HG03571 (cell line): ENCODE measurements around the gene KRT20.
"Not testable (repeated sequence)": the region's sequence is repeated elsewhere in the genome, so short reads cannot be mapped to it uniquely, and the experiment has no call there.

ENCODE experiments used
- ATAC-seq: cut with Tn5 transposase; IDR thresholded peaks from one replicate; pipeline ENCODE4 v1.9.1; 2021; ENCODE audit not compliant: unreplicated experiment

Gene KRT20, protein sequence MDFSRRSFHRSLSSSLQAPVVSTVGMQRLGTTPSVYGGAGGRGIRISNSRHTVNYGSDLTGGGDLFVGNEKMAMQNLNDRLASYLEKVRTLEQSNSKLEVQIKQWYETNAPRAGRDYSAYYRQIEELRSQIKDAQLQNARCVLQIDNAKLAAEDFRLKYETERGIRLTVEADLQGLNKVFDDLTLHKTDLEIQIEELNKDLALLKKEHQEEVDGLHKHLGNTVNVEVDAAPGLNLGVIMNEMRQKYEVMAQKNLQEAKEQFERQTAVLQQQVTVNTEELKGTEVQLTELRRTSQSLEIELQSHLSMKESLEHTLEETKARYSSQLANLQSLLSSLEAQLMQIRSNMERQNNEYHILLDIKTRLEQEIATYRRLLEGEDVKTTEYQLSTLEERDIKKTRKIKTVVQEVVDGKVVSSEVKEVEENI

GRCh38 chr17:40884708-40885512 lies at the start of gene KRT20:
TSS of gene KRT20 (minus strand) at chr17:40885242. CDS start at chr17:40885185, 57 bp downstream.
- ATAC-seq = no peak

DNA sequence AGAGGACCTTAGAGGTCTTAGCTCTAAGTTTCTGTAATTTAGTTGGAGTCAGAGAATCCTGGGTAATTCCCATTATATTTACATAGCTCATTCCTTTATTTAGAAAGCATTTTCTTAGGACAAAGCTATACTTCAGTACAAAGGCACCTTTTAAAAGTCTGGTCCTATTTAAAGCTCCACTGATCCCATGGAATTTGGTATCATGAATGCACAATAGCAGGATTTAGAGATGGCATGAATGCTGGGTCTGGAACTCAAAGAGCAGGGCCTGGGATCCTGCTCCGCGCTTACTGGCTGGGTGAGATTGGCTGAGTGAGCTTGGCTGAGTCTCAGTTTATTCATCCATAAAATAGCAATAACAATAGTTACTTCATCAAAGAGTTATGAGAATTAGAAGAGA lies 47.6 kb upstream of the KRT20 start:
- no peak for ATAC-seq

- no peak for ATAC-seq
Observed at GRCh38 chr17:40931311-40931710, 46.3 kb upstream of the KRT20 start.

- no peak for ATAC-seq
Observed at GRCh38 chr17:40926341-40926740, 41.3 kb upstream of the KRT20 start.

GRCh38 chr17:40922239-40922638 lies 37.2 kb upstream of the KRT20 start:
- ATAC-seq = no peak

- no peak for ATAC-seq
Observed at GRCh38 chr17:40921026-40921425, 36.0 kb upstream of the KRT20 start.

GRCh38 chr17:40917116-40917515 lies 32.1 kb upstream of the KRT20 start:
- ATAC-seq = not testable (repeated sequence)

GRCh38 chr17:40916366-40916765 lies 31.3 kb upstream of the KRT20 start:
- ATAC-seq = no peak

DNA sequence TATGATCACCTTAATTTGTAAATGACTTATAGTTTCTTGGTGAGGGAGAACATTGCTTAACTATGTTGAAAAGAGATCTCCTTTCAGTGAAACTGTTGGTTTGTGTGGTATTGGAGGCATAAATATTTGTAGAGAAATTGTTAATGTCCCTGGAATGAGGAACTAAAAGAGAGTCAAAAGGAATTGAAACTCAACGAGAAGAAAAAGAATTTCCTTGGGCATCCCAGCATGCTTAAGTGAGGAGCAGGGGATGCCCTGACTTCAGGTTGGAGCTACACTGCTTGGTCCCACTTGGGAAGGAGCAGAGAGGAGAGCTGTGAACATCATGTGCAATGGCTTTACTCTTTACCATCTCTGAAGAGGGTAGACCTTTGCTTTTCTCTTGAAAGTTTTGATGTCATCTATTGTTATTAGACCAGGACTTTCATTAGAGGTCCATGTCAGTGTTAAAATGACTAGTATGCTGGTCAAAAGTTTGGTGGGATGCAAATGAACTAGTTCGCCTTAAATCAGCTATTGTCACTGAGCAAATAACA lies 30.7 kb upstream of the KRT20 start:
- no peak for ATAC-seq

DNA sequence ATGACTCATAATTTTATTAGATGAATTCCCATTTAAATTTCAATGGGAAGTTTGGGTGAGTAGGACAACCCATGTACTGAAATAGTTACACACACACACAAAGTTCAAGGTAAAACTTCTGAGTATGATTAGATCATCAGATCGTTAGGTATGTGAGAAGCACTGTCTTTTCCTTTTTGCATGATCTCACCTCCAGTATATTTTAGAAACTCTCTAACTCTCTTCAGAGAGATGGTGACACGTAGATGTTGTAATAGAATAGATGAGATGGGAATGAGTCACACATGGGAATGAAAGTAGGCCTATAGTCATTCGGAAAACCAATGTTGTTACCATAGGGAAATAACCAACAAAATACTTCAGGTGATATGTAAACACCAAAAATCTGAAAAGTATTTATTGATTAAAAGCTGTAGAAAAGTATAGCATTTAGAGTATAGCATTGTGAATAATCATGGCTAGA lies 30.2 kb upstream of the KRT20 start:
- ATAC-seq = no peak

GRCh38 chr17:40914075-40914855 lies 29.2 kb upstream of the KRT20 start:
- no peak for ATAC-seq

- ATAC-seq = no peak
Observed at GRCh38 chr17:40912486-40913210, 27.6 kb upstream of the KRT20 start.

DNA sequence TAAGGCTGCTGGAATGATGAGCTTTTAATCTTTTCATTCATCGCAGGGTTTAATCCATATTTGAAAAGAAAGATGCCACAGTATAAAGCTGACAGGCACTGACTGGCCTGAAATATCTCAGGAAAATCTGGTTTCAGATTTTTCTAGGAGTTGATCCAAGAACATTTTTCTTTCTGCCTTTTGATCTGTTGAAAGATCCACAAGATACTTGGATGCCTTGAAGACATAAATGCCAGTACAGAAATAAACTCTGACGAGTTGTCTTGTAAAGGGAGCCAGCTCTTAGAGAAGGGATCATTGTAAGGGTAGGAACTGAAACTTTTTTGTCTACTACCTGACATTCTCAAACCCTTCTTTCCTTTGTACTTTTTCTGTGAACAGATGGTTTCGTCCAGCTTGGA lies 25.4 kb upstream of the KRT20 start:
- no peak for ATAC-seq

DNA sequence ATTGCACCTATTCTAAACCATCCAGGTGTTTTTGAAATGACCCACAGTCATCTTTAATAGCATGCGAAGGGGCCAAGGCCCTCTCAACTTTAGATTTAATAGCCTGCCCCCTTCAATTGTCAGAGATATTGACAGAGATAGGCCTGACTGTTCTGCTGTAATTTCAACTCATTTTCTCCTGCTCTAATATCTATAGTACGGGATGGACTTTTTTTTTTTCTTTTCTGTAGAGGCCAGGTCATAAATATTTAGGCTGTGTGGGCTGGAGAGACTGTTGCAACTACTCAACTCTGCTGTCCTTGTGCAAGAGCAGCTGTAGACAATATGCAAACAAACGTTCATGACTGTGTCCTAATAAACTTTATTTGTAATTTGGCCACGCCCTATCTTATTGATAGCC lies 24.7 kb upstream of the KRT20 start:
- ATAC-seq = no peak

DNA sequence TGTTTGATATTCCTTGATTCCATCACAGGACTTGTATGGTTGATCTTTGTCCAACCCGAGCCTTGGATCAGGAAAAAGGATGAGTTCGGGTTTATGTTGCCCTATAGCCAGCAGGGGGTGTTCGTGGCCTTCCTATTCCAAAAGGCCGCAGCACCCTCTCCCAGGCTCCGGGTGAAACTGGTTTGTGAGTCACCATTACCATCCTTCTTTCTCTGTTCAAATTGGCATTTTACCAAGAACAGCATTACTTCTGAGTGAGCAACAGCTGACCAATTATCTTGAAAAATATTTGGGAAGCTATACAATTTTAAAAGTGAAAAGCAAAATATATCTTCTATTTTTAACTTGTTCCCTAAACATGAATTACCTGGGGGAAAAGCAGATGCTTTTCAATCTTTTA lies 24.3 kb upstream of the KRT20 start:
- ATAC-seq = no peak

DNA sequence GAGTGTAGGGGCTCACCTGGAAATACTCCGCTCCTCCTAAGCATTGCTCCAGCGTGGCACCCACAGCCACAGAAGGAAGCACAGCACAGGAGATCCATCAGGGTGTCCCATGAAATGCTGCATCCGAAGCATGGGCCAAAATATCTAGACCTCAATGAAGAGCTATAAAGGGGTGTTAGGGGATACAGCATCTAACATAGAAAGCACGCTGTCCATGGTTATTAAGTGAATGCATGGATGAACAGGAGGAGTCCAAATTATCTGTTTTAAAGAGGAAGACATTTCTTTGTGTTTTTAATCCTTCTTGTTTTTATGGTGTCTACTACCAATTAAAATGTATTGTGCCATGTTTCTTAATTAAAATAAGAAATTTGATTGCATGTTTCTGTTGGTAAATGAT lies 21.6 kb upstream of the KRT20 start:
- no peak for ATAC-seq

DNA sequence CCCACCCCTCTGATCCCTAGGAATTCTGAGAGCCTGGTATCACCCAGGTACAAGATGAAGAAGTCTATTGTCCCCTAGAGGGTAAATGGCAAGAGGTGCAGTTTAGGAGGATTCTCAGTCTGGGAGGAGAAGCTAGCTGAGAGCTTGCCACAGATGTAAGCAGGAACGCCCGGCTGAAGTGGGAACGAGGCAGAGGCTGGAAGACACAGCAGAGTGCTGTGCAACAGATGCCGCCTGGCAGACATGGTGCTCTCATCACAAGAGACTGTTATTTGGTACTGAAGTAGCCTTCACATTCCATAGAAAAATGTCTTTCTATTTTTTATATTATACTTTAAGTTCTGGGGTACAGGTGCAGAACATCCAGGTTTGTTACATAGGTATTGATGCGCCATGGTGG lies 20.3 kb upstream of the KRT20 start:
- no peak for ATAC-seq

DNA sequence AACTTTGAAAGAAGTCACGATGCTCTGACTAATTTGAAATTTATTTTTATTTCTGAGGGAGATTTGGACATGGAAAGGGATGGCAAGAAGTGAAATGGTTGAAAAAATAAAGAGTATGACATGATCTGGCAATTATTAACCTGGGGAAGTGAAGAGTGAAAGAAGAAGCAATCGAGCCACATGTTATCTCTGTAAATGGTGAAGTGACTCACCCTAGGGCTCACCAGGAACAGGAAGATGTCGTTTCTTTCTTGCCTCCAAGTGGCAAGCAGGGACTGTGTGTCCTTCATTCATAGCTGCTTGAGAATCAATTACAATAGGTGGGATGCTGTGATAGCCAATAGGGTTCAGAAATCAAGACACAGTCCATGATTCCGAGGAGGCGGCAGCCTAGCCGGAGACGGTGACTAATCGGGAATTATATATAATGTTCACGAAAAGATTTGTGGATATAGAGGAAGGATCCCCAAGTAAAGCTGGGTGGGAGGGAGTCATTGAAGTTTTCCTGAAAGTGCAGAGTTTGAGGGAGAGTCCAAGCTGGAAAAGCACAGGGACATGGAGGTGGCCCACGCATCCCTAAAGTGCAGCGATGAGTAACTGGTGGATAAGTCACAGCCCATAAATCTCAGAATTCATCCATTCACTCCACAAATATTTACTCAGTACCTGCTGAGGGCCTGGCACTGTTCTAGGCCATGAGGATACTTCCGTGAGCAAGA lies 18.2 kb upstream of the KRT20 start:
- ATAC-seq = no peak

DNA sequence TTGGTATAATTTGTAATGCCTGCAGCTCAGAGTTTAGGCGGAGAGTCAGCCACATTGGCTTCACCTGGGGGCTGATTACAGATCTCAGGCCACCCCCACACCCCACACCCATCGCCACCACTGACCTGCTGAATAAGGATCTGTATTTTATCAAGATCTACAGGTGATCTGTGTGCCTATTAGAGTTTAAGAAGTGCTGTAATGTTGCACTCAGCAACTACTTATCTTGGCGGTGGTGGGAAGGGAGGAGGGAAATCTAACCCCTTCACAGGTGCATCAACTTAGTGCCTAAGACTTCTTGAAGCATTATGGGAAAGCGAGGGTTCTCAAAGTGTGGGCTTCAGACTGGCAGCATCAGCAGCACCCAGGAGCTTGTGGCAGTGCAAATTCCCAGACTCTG lies 17.5 kb upstream of the KRT20 start:
- ATAC-seq = no peak

GRCh38 chr17:40901981-40902474 lies 17.0 kb upstream of the KRT20 start:
- ATAC-seq = no peak
